ENCODE data around the gene FBXO3.

- TF ChIP-seq CTCF (IDR thresholded peaks at IDR 0.05), result peak in 2 of 6 experiments; percentile 3
- TF ChIP-seq POLR2A (IDR thresholded peaks at IDR 0.05), result no peak
Measured at GRCh38 chr11:33735271-33736147, 38.8 kb downstream of the FBXO3 start.

Measured in esophagus squamous epithelium (tissue), 4 donors.